Activated CD4-positive, alpha-beta T cell treated with anti-CD3 and anti-CD28 coated beads, Interleukin-2, amount 50 U/mL, for 16 hours (primary cell): ENCODE data around the gene USP53.
"Not testable (repeated sequence)": the region's sequence is repeated elsewhere in the genome, so short reads cannot be mapped to it uniquely, and the experiment has no call there.

Experiments
- DNase-seq: peaks from one replicate; pipeline ENCODE4 v3.0.0-alpha.2; 2020

The USP53 gene

GRCh38 chr4:119328695-119329094 lies 116.2 kb downstream of the USP53 start:
- no peak for DNase-seq

DNA sequence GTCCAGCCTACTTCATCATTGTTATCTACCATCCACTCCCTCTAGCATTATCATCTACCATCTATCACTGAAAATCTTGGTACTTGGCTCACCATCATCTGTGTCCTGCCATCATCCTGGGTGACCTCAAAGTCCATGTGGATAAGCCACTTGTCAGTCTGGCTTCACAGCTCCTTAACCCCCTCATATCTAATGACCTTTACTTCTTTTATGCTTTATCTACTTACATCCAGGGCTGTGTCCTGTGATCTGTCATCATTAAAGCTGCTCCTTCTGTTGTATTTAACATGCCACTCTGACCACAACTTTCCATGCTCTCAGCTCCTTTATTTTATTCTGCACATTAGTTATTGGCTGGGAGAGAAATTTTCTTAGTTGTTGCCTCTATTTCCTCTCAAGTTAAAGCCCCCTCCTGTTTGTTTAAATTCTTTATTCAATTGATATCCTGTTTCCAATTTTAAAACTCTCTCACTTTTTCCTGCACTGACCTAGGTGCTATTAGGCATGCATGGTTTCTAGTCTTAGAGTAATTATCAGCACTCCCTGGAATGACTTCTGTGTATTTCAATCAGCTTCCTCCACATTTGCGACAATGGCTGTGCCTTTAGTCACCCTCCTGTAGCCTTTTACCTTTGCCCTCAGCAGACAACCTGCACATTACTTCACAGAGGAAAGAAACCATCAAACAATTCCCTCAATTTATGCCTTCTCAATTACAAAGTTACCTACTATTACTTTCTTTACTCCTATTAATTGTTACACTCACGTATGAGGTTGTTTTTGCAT lies 117.5 kb downstream of the USP53 start:
- no peak for DNase-seq

DNA sequence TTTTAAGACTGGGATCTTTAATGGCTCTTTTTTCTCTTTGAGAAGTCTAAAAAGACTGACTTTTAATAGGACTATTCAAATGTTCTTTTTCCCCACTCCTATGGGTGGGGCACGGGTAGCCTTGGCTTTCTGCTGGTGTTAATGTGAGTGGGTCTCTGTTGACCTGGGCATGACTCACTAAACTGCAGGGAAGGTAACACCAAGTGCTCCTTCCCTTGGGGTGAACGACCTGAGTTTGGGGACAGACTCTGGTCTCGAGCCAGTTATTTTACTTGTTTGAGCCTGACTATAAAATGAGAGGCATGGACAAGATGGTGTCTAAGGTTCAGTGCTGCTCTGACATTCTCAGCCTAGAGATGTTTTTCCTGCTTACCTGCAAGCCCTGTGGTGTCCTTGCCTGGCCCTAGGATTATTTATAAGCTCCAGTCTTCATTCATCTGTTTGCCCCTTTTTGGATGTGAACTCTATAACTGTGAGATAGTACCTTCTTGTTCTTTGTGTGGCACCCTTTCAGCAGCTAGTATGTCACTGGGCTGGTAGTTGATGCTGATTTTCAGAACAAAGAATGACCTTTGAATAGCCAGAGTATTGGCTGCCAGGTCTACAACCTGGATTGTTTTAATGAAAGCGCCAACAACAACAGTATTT lies 123.9 kb downstream of the USP53 start:
- not testable (repeated sequence) for DNase-seq

DNA sequence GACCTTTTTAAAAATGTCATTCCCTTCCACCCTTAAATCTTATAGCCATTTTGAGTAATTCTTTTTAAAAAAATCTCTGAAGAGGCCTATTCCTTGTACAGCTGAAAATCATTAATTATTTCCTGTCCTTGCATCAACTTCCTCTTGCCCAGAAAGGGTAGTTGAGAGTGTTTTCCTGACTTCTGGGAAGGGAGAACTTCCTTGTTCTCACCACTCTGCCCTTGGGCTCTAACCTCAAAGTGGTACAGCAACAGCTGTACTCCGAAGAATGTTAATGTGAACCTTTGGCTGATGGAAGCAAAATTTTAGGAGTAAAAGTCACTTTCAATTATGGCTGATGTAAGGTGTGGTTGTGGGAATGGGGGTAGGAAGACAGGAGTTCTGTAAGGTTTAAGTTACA lies 124.5 kb downstream of the USP53 start:
- no peak for DNase-seq

- DNase-seq: not testable (repeated sequence)
Observed at GRCh38 chr4:119339895-119340294, 127.4 kb downstream of the USP53 start.

DNA sequence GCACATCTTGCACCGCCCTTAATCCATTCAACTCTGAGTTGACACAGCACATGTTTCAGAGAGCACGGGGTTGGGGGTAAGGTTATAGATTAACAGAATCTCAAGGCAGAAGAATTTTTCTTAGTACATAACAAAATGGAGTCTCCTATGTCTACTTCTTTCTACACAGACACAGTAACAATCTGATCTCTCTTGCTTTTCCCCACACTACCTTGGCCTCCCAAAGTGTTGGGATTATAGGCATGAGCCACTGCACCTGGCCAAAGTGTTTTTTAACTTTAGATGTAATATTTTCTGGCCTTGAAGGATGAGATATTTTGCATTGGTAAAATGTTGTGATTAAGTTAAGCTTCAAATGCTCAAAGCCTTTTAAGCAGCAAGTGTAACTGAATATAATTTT lies 130.8 kb downstream of the USP53 start:
- not testable (repeated sequence) for DNase-seq
